ENCODE results near the gene NEUROG2.

NEUROG2 gene

DNA sequence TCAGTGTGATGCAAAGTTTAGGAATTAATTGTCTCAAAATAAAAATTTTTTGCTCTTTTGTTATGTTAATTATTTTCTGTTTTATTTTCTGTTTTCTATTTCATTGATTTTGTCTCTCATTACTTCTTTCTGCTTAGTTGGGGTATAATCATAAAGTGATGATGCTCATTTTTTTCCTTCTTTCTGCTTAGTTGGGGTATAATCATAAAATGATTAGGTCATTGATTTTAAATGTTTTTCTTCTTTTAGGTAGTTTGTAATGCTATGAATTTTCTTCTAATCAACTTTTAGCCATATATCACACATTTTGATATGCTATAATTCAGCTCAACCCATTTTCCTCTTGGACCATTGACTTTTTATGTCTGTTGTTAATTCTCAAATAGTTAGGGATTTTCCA is 43.7 kb downstream of the NEUROG2 start:
- no peak for DNase-seq
